Measurements from ENCODE around the gene NAMPT. TPM values are rescaled to one million over a fixed set of nuclear protein-coding genes. Genes with fewer than 3 reads are reported as not detected.

The NAMPT gene
- total and polyA plus RNA-seq, 9 of the 15 experiments (the other 6 are each of a cell fraction or from before 2014, with no cell fraction given): 41.1 to 160 (median 106) TPM

DNA sequence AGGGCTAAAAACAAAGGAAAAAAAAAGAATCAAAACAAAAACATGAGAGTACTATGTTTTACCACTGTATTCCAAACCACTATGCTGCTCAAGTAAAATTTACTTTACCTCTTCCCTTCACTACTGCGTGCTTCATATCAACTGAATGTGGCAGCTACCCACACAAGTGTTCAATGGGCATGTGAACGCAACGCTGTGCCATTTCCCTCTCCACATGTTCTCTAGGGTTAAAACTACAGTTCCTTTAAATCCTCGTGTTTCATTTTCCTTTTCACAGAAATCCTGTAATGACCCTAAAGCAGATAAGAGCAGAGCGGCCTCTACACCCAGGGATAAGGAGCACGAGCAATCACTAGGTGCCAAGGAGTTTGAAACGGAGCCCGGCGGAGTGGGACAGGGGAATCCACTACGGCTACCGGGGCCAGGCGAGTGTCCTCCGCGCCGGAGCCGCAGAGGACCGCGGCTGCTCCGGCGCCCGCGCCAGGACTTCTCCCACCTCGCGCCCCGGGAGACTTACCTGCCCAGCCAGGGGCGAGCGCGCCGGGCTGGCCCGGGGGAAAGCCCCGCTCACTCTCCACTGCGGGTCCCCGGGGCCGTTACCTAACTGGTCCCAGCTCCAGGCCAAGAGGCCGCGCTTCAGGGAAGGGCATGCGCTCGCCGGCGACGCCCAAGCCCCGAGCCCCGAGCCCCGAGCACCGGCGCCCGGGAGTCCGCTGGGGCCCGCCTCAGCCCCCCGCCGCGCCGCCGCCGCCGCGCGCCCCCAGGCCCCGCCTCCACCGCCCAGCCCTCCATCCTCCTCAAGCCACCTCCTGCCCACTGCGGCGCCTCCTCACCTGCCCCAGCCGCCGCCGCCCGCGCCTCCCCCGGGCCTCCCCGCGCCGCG is 711 bp downstream of the NAMPT start (continued):
- TF ChIP-seq, protein P1, sequence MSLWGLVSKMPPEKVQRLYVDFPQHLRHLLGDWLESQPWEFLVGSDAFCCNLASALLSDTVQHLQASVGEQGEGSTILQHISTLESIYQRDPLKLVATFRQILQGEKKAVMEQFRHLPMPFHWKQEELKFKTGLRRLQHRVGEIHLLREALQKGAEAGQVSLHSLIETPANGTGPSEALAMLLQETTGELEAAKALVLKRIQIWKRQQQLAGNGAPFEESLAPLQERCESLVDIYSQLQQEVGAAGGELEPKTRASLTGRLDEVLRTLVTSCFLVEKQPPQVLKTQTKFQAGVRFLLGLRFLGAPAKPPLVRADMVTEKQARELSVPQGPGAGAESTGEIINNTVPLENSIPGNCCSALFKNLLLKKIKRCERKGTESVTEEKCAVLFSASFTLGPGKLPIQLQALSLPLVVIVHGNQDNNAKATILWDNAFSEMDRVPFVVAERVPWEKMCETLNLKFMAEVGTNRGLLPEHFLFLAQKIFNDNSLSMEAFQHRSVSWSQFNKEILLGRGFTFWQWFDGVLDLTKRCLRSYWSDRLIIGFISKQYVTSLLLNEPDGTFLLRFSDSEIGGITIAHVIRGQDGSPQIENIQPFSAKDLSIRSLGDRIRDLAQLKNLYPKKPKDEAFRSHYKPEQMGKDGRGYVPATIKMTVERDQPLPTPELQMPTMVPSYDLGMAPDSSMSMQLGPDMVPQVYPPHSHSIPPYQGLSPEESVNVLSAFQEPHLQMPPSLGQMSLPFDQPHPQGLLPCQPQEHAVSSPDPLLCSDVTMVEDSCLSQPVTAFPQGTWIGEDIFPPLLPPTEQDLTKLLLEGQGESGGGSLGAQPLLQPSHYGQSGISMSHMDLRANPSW (CRISPR knock-in tag; IDR thresholded peaks at IDR 0.05): no peak
- TF ChIP-seq POLR2B (IDR thresholded peaks at IDR 0.05; ENCODE audit: low read depth, partially characterized antibody): no peak
- TF ChIP-seq ZNF785 (CRISPR knock-in tag; IDR thresholded peaks at IDR 0.05): no peak
- TF ChIP-seq PTRF (tag; IDR thresholded peaks at IDR 0.05): no peak
- TF ChIP-seq DNMT1 (IDR thresholded peaks at IDR 0.05): 0 out of 2 replicates have a peak, but pooled peaks have one; percentile 12
- peak; percentile 67 for TF ChIP-seq CHD1 (IDR thresholded peaks at IDR 0.05; ENCODE audit: low read length)
- TF ChIP-seq, protein P2, sequence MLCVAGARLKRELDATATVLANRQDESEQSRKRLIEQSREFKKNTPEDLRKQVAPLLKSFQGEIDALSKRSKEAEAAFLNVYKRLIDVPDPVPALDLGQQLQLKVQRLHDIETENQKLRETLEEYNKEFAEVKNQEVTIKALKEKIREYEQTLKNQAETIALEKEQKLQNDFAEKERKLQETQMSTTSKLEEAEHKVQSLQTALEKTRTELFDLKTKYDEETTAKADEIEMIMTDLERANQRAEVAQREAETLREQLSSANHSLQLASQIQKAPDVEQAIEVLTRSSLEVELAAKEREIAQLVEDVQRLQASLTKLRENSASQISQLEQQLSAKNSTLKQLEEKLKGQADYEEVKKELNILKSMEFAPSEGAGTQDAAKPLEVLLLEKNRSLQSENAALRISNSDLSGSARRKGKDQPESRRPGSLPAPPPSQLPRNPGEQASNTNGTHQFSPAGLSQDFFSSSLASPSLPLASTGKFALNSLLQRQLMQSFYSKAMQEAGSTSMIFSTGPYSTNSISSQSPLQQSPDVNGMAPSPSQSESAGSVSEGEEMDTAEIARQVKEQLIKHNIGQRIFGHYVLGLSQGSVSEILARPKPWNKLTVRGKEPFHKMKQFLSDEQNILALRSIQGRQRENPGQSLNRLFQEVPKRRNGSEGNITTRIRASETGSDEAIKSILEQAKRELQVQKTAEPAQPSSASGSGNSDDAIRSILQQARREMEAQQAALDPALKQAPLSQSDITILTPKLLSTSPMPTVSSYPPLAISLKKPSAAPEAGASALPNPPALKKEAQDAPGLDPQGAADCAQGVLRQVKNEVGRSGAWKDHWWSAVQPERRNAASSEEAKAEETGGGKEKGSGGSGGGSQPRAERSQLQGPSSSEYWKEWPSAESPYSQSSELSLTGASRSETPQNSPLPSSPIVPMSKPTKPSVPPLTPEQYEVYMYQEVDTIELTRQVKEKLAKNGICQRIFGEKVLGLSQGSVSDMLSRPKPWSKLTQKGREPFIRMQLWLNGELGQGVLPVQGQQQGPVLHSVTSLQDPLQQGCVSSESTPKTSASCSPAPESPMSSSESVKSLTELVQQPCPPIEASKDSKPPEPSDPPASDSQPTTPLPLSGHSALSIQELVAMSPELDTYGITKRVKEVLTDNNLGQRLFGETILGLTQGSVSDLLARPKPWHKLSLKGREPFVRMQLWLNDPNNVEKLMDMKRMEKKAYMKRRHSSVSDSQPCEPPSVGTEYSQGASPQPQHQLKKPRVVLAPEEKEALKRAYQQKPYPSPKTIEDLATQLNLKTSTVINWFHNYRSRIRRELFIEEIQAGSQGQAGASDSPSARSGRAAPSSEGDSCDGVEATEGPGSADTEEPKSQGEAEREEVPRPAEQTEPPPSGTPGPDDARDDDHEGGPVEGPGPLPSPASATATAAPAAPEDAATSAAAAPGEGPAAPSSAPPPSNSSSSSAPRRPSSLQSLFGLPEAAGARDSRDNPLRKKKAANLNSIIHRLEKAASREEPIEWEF (CRISPR knock-in tag; IDR thresholded peaks at IDR 0.05): no peak
- TF ChIP-seq SIX5 (IDR thresholded peaks at IDR 0.05; ENCODE audit: borderline replicate concordance in 1 of 2, insufficient read depth in 1 of 2, low read depth in 1 of 2, low read length in 2 of 2): no peak
- peak; percentile 68 for TF ChIP-seq TOE1 (IDR thresholded peaks at IDR 0.05; ENCODE audit: borderline replicate concordance)
- TF ChIP-seq TOE1 (CRISPR knock-in tag; IDR thresholded peaks at IDR 0.05; ENCODE audit: borderline replicate concordance, low read depth): no peak
- no peak for TF ChIP-seq ZNF232 (CRISPR knock-in tag; IDR thresholded peaks at IDR 0.05)
- TF ChIP-seq, protein P3, sequence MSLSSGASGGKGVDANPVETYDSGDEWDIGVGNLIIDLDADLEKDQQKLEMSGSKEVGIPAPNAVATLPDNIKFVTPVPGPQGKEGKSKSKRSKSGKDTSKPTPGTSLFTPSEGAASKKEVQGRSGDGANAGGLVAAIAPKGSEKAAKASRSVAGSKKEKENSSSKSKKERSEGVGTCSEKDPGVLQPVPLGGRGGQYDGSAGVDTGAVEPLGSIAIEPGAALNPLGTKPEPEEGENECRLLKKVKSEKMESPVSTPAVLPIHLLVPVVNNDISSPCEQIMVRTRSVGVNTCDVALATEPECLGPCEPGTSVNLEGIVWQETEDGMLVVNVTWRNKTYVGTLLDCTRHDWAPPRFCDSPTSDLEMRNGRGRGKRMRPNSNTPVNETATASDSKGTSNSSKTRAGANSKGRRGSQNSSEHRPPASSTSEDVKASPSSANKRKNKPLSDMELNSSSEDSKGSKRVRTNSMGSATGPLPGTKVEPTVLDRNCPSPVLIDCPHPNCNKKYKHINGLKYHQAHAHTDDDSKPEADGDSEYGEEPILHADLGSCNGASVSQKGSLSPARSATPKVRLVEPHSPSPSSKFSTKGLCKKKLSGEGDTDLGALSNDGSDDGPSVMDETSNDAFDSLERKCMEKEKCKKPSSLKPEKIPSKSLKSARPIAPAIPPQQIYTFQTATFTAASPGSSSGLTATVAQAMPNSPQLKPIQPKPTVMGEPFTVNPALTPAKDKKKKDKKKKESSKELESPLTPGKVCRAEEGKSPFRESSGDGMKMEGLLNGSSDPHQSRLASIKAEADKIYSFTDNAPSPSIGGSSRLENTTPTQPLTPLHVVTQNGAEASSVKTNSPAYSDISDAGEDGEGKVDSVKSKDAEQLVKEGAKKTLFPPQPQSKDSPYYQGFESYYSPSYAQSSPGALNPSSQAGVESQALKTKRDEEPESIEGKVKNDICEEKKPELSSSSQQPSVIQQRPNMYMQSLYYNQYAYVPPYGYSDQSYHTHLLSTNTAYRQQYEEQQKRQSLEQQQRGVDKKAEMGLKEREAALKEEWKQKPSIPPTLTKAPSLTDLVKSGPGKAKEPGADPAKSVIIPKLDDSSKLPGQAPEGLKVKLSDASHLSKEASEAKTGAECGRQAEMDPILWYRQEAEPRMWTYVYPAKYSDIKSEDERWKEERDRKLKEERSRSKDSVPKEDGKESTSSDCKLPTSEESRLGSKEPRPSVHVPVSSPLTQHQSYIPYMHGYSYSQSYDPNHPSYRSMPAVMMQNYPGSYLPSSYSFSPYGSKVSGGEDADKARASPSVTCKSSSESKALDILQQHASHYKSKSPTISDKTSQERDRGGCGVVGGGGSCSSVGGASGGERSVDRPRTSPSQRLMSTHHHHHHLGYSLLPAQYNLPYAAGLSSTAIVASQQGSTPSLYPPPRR (CRISPR knock-in tag; IDR thresholded peaks at IDR 0.05; ENCODE audit: borderline replicate concordance): no peak
- TF ChIP-seq POLR2G (IDR thresholded peaks at IDR 0.05; ENCODE audit: low read depth, low read length): peak; percentile 7; the same call in 1 of the 2 replicates

Measured in K562 (cell line).